SJCRH30 (cell line): ENCODE data around the gene DRAP1. TPM values are rescaled to one million over a fixed set of nuclear protein-coding genes. Genes with fewer than 3 reads are reported as not detected.
"Not testable (repeated sequence)": the region's sequence is repeated elsewhere in the genome, so short reads cannot be mapped to it uniquely, and the experiment has no call there.

Source experiments
- DNase-seq, 2 experiments: peaks; one replicate each; pipeline ENCODE4 v3.0.0-alpha.2; 2015 to 2020
- H3K27ac ChIP-seq: fragments of 250-450 bp; sonication (Bioruptor Pico); 2 replicates; pipeline ENCODE4 v1.5.1; 2020; ENCODE audit warnings: mild to moderate bottlenecking, moderate library complexity
- H3K27me3 ChIP-seq: fragments of 250-450 bp; sonication (Bioruptor Pico); 2 replicates; pipeline ENCODE4 v1.5.1; 2020; ENCODE audit warnings: mild to moderate bottlenecking, moderate library complexity
- H3K36me3 ChIP-seq: fragments of 250-450 bp; sonication (Bioruptor Pico); 2 replicates; pipeline ENCODE4 v1.5.1; 2020; ENCODE audit warnings: mild to moderate bottlenecking, moderate library complexity
- H3K4me1 ChIP-seq: fragments of 250-450 bp; sonication (Bioruptor Pico); 2 replicates; pipeline ENCODE4 v1.5.1; 2020; ENCODE audit warnings: mild to moderate bottlenecking, moderate library complexity
- H3K4me3 ChIP-seq: fragments of 250-450 bp; sonication (Bioruptor Pico); 2 replicates; pipeline ENCODE4 v1.5.1; 2020; ENCODE audit warnings: mild to moderate bottlenecking, moderate library complexity
- H3K9me3 ChIP-seq: fragments of 250-450 bp; sonication (Bioruptor Pico); replicated peaks from 2 replicates; pipeline ENCODE4 v1.5.1; 2020; ENCODE audit warnings: mild to moderate bottlenecking, moderate library complexity
- total RNA-seq: library from RNA; depleted of rRNA; stranded (reverse); fragments of >200 nt; shearing (Covaris generic); gene quantifications from 2 replicates; pipeline ENCODE4 v1.2.3, GENCODE V29; 2014

DRAP1 gene
- total RNA-seq, 1 experiment from 2014 or later, result 72.7 TPM

GRCh38 chr11:65883058-65883761 is 36.0 kb upstream of the DRAP1 start:
- Histone ChIP-seq H3K36me3 (peaks cover 17% of the 10 kb centered on the region), H3K4me1 (no peaks in the 10 kb centered on the region), H3K4me3 (no peak overlapping the region), H3K27me3 (no peaks in the 10 kb centered on the region), H3K27ac (no peak overlapping the region), H3K9me3 (no peaks in the 10 kb centered on the region)
- no peak for DNase-seq

DNA sequence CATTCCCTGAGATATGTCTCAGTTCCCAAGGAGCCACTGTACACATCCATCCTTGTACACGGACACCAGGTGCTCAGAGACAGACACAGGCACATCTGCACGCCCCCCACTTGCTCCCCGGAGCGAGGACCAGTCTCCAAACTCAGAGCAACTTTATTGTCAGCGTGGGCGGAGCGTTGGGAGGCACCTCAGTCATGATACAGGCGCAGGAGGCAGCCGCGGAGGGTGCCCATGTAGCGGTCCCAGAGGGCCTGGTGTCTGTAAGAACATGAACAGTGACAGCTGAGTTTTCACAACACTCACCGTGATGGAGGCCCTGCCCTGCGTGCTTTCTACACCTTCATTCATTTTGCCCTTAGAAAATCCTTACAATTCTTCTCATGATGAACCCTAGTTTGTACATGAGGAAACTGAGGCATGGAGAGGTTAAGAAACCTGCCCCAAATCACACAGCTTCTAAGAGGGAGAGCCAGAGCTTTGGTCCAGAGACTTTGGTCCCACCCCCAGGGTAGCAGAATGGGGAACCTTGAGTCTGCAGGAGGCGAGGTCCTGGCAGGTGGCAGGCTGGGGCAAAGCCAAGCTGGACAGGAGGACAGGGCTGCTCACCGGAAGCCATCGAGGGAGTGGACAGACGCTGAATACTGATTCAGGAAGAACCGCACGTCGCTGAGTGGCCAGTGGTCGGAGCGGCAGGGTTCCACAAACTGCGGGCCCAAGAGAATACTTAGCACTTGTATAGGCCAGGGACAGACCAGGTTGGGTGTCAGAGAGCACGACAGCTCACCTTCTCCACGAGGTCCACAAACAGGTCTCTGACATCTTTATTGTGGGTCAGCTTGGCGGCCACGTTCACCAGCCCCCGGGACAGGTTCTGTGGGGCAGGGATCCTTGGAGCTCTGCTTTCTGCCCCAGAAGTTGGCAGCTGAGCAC is 35.2 kb upstream of the DRAP1 start:
- H3K36me3 ChIP-seq, result peaks cover 17% of the 10 kb centered on the region
- H3K9me3 ChIP-seq, result no peaks in the 10 kb centered on the region
- no peak for DNase-seq
- no peaks in the 10 kb centered on the region for H3K4me1 ChIP-seq
- no peaks in the 10 kb centered on the region for H3K27me3 ChIP-seq
- no peak overlapping the region for H3K27ac ChIP-seq
- no peak overlapping the region for H3K4me3 ChIP-seq

DNA sequence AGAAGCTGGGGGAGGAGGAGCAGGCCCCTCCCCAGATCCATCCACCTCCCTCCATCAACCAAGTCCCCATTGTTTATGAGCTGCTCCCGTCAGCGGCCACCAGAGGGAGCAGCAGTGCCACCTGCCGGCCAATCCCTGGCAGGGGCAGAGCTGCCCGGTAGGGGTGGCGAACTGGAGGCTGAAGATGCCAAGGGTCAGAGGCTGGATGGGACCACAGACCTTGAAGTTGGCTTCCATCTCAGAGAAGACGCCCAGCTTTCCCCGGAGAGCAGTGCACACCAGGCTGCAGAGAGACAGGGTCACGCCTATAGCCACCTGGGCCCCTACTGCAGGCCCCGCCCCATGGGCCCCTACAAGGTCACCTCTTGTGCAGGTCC is 34.5 kb upstream of the DRAP1 start:
- Histone ChIP-seq H3K27me3 (no peaks in the 10 kb centered on the region), H3K4me3 (no peak overlapping the region), H3K27ac (no peak overlapping the region), H3K9me3 (no peaks in the 10 kb centered on the region), H3K36me3 (peaks cover 17% of the 10 kb centered on the region), H3K4me1 (peaks cover 3% of the 10 kb centered on the region; the same call in 1 of the 2 replicates)
- peak; percentile 73 to 83 for DNase-seq

- H3K27me3 ChIP-seq, result no peaks in the 10 kb centered on the region
- peaks cover 5% of the 10 kb centered on the region; the same call in 1 of the 2 replicates for H3K4me1 ChIP-seq
- DNase-seq, result no peak
- H3K27ac ChIP-seq, result no peak overlapping the region
- no peaks in the 10 kb centered on the region for H3K9me3 ChIP-seq
- H3K36me3 ChIP-seq, result peaks cover 17% of the 10 kb centered on the region
- no peak overlapping the region for H3K4me3 ChIP-seq
Observed at GRCh38 chr11:65885231-65885630, 34.0 kb upstream of the DRAP1 start.

- Histone ChIP-seq H3K4me1 (peaks cover 5% of the 10 kb centered on the region; the same call in 1 of the 2 replicates), H3K27ac (no peak overlapping the region), H3K9me3 (no peaks in the 10 kb centered on the region), H3K27me3 (no peaks in the 10 kb centered on the region), H3K36me3 (peaks cover 17% of the 10 kb centered on the region), H3K4me3 (no peak overlapping the region)
- DNase-seq, result no peak
Observed at GRCh38 chr11:65885808-65886536, 33.3 kb upstream of the DRAP1 start.

DNA sequence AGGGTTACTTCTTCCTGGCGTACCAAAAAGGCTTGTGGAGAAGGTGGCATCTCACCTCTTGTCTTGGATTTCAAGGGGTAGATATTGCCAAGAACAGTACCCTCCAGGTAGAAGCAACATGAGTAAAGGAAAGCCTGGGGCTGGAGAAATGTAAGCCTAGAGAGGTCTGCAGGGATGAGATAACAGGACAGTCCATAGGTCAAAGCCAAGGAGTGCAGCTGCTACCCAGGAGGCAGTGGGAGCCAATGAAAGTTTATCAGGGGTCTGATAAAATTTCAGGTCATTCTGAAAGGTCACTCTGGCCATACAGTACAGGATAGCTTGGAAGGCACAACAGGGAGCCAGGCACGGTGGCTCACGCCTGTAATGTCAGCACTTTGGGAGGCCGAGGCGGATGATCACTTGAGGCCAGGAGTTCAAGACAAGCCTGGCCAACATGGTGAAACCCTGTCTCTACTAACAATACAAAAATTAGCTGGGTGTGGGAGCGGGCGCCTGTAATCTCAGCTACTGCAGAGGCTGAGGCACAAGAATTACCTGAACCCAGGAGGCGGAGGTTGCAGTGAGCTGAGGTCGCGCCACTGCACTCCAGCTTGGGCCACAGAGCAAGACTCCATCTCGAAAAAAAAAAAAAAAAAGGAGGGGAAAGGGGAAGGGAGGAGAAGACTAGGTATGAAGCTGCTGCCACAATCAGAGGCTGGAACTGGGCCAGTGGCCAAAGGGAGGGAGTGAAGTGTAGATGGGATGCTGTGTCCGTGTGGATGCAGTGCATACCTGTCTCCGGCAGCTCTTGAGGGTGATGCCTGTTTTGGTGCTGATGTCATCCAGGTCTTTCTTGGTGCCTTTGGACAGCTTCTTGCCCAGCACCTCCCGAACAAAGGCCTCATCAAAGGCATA is 32.2 kb upstream of the DRAP1 start:
- no peak for DNase-seq
- peaks cover 17% of the 10 kb centered on the region for H3K36me3 ChIP-seq
- peaks cover 9% of the 10 kb centered on the region; the same call in 1 of the 2 replicates for H3K4me1 ChIP-seq
- no peaks in the 10 kb centered on the region for H3K27me3 ChIP-seq
- H3K4me3 ChIP-seq, result peak overlapping the region; percentile 72
- no peak overlapping the region for H3K27ac ChIP-seq
- H3K9me3 ChIP-seq, result no peaks in the 10 kb centered on the region

DNA sequence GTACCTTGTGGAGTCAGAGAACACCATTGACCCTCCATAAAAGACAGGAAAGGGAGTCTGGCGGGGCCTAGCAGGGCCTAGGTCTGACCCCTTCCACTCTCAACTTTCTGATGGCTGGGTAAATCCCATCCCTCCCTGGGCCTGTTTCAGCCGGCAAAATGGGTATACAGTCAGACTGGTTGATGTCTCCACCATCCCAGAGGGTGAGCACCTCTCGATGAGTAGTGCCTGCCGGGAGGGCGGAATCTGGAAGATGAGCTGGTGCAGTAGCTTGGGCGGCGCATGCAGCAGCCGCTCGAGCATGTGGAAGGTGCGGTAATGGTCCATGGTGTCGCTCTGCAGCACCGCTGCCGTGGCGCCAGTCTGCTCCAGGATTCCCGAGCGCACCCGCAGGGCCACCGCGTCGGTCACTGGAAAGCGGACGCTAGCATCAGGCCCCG is 31.5 kb upstream of the DRAP1 start:
- H3K9me3 ChIP-seq, result no peaks in the 10 kb centered on the region
- H3K36me3 ChIP-seq, result peaks cover 17% of the 10 kb centered on the region
- peak overlapping the region; percentile 72 for H3K4me3 ChIP-seq
- peak overlapping the region; percentile 24; the same call in 1 of the 2 replicates for H3K27ac ChIP-seq
- no peak for DNase-seq
- no peaks in the 10 kb centered on the region for H3K27me3 ChIP-seq
- H3K4me1 ChIP-seq, result peaks cover 9% of the 10 kb centered on the region; the same call in 1 of the 2 replicates

GRCh38 chr11:65888163-65888814 is 30.9 kb upstream of the DRAP1 start, which contains the start of gene FIBP:
FIBP (minus strand) TSS chr11:65888471; CDS start chr11:65888418, 53 bp downstream.
- Histone ChIP-seq H3K4me1 (peaks cover 9% of the 10 kb centered on the region; the same call in 1 of the 2 replicates), H3K27me3 (no peaks in the 10 kb centered on the region), H3K27ac (peak within 1 kb of the TSS; percentile 31; the same call in 1 of the 2 replicates), H3K4me3 (peak within 1 kb of the TSS; percentile 72), H3K9me3 (no peaks in the 10 kb centered on the region), H3K36me3 (peaks cover 17% of the 10 kb centered on the region)
- peak; percentile 97 to 98 for DNase-seq

DNA sequence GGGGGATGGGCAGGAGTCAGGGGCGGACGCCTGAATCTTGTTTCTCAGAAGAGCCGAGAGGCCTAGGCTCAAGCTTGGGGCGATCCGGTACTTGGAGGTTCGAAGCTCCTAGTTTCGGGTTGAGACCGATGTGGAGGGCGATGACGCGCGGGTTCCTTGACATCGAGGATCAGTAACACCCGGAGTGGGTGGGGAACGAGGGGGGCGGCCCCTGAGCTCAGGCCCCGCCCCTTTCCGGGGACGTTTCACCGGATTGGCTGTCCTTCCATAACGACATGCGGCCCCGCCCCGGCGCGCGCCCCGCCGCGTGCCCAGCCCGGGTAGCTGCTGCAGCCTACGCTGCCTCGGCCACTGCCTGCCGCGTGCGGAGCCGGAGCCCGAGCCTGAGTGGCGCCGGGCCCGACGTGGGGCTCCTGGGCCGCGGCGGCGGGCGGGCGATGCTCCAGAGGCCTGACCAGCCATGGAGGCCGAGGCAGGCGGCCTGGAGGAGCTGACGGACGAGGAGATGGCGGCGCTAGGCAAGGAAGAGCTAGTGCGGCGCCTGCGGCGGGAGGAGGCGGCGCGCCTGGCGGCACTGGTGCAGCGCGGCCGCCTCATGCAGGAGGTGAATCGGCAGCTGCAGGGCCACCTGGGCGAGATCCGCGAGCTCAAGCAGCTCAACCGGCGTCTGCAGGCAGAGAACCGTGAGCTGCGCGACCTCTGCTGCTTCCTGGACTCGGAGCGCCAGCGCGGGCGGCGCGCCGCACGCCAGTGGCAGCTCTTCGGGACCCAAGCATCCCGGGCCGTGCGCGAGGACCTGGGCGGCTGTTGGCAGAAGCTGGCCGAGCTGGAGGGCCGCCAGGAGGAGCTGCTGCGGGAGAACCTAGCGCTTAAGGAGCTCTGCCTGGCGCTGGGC is 28.7 kb upstream of the DRAP1 start, which contains the start of gene CCDC85B:
CCDC85B (plus strand) TSS at position 350 of the 895 bp plus-strand sequence; CDS start at position 461, 111 bp downstream.
- peak; percentile 95 to 96 for DNase-seq
- H3K27me3 ChIP-seq, result no peaks in the 10 kb centered on the region
- H3K4me1 ChIP-seq, result peaks cover 9% of the 10 kb centered on the region; the same call in 1 of the 2 replicates
- no peaks in the 10 kb centered on the region for H3K36me3 ChIP-seq
- H3K27ac ChIP-seq, result peak within 1 kb of the TSS; percentile 50
- H3K9me3 ChIP-seq, result no peaks in the 10 kb centered on the region
- H3K4me3 ChIP-seq, result peak within 1 kb of the TSS; percentile 72

GRCh38 chr11:65891219-65892136 is 27.7 kb upstream of the DRAP1 start:
- peak; percentile 77 to 79 for DNase-seq
- H3K9me3 ChIP-seq, result no peaks in the 10 kb centered on the region
- peak overlapping the region; percentile 50 for H3K27ac ChIP-seq
- H3K4me1 ChIP-seq, result peaks cover 9% of the 10 kb centered on the region; the same call in 1 of the 2 replicates
- no peaks in the 10 kb centered on the region for H3K27me3 ChIP-seq
- peak overlapping the region; percentile 72 for H3K4me3 ChIP-seq
- no peaks in the 10 kb centered on the region for H3K36me3 ChIP-seq

DNA sequence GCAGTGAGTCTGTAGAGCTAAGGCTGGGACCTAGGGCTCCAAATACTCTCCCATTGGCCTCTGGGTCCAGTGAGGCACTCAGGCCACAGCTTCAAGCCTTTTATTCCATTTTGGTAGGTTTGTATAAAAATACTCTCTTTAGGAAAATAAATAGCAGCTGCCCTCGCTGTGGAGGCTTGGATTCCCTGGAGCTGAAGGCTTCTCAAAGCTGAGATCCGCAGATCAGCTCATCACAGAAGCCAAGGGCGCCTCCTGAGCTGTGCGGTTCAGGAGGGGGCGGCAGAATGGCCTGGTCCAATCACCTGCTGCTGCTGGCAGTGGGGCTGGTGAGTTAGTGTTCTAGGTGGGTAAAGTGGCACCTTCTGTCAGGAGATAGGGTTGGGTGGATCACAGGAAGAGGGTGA is 27.1 kb upstream of the DRAP1 start:
- Histone ChIP-seq H3K4me3 (peak overlapping the region; percentile 72), H3K4me1 (peaks cover 13% of the 10 kb centered on the region; the same call in 1 of the 2 replicates)
- not testable (repeated sequence) for H3K27ac ChIP-seq, H3K27me3 ChIP-seq, H3K36me3 ChIP-seq, H3K9me3 ChIP-seq, DNase-seq
